H1 (cell line): ENCODE results near the gene RBMX.

ENCODE experiments used
- CBX8 ChIP-seq: fragments of 300-800, 300-1000 bp; sonication (generic); IDR thresholded peaks from 2 replicates; pipeline ENCODE4 v1.7.1; 2016; ENCODE audit warnings: low read depth, low read length, borderline replicate concordance
- CEBPB ChIP-seq: IDR thresholded peaks from 2 replicates; pipeline ENCODE4 v1.6.1; 2012; ENCODE audit warnings: low read depth, low read length
- TAF7 ChIP-seq: optimal IDR thresholded peaks from 2 replicates; pipeline ENCODE3; 2011; ENCODE audit warnings: low read depth, mild to moderate bottlenecking, inconsistent platforms, low read length, moderate library complexity, borderline replicate concordance
- TF ChIP-seq, protein P1 (sequence below), 3 experiments: IDR thresholded peaks; 1 replicate in 2 of 3; 2 replicates in 1 of 3; pipeline versions ENCODE4 v1.5.1 to v1.6.1; 2011; ENCODE audit warnings: low read length in 3 of 3, mild to moderate bottlenecking in 3 of 3, inconsistent platforms in 2 of 3, low read depth in 1 of 3, moderate library complexity in 1 of 3; ENCODE audit not compliant: insufficient read depth in 1 of 3; ENCODE audit errors: control extremely low read depth in 1 of 3

DNA sequence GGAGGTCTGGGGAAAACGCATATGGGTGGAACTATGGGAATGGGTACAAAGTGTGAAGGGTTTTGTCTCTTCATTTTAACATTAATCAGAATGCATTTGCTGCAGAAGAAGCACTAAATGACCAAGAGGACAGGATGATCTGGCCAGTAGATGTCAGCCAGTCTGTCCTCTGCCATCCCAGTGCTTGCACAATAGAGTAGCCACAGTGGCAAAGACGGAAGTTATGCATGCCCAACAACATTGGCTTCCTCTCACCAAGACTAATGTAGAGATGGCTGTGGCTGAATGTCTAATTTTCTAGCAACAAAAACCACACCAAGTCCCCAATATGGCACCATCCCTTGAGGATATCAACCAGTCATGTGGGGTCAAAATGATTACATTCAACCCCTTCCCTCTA is 54.8 kb downstream of the RBMX start:
- TF ChIP-seq, protein P1, sequence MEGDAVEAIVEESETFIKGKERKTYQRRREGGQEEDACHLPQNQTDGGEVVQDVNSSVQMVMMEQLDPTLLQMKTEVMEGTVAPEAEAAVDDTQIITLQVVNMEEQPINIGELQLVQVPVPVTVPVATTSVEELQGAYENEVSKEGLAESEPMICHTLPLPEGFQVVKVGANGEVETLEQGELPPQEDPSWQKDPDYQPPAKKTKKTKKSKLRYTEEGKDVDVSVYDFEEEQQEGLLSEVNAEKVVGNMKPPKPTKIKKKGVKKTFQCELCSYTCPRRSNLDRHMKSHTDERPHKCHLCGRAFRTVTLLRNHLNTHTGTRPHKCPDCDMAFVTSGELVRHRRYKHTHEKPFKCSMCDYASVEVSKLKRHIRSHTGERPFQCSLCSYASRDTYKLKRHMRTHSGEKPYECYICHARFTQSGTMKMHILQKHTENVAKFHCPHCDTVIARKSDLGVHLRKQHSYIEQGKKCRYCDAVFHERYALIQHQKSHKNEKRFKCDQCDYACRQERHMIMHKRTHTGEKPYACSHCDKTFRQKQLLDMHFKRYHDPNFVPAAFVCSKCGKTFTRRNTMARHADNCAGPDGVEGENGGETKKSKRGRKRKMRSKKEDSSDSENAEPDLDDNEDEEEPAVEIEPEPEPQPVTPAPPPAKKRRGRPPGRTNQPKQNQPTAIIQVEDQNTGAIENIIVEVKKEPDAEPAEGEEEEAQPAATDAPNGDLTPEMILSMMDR (IDR thresholded peaks at IDR 0.05; ENCODE audit: control extremely low read depth in 1 of 3, insufficient read depth in 1 of 3, low read depth in 1 of 3, low read length in 3 of 3) = no peak
- no peak for TF ChIP-seq CBX8
- TF ChIP-seq CEBPB = no peak
- no peak for TF ChIP-seq TAF7
